Activated CD4-positive, alpha-beta T cell treated with anti-CD3 and anti-CD28 coated beads for 48 hours (primary cell): ENCODE data around the gene PLCB1.
"Not testable (repeated sequence)": the region's sequence is repeated elsewhere in the genome, so short reads cannot be mapped to it uniquely, and the experiment has no call there.

ENCODE experiments used
- DNase-seq: peaks from one replicate; pipeline ENCODE4 v3.0.0-alpha.2; 2020

PLCB1 gene

GRCh38 chr20:8635048-8635572, 503.0 kb downstream of the PLCB1 start:
- DNase-seq = no peak

DNA sequence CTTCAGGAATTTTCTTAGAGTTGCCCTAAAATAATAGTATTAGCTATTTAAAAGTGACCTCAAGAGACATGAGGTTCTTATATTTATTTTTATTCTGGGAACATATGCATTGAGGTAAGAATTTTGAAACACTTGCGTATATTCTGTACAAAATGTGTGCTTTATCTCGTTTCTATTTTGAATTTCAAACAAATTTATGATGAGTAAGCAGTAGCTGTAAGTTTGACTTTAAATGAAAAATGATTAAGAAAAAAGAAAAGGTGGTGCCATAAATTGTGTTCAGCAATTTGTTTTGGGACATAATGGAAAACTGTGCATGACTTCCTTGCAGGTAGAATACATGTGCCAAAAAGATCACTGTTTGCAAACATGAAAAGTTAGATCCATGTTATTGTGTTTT, 503.8 kb downstream of the PLCB1 start:
- no peak for DNase-seq

DNA sequence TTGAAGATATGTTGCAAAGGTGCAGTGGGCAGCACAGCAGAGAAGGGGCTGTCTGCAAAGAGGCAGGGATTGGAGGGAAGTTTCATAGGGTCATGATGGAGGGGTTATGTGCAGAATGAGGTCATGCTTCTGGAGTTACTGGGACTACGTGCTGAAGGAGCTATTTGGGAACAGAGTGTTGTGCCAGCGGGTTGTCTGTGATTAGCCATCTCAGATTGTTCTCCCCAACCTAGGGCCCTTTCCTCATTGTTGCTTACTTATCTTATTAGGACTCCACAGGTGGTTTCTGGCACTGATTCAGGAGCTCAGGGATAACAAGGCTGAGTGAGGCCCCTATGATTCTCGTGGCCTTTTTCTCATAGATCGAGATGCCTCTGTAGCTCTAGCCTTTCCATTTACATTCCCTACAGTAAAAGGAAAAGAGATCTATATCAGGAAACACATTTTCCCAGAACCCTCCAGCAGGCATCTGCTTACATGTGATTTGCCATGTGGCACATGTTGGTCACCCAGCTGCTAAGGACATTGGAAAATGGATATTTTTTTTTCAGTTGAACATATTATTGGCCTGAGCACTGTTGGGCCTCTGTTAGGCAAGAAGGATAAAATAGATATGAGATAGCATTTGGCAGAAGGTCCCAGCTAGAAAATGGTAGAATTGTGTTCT, 507.2 kb downstream of the PLCB1 start:
- no peak for DNase-seq

DNA sequence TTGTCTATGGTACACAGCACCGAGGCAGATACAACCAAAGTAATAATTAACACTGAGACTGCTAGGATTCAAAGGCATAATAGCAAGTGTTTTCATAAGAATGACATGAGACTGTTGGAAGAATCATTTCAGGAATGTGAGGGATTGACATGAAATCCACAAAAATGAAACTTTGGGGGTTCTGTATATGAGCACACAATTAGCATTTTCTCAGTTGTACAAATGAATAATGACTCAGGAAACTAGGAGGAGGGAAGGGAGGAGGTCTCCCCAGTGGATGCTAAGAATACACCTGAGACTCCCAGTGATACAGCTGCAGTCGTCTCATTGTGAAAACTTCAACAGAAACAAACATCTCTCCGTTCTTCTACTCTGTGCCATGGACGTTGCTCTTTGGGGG, 508.4 kb downstream of the PLCB1 start:
- DNase-seq = no peak

- no peak for DNase-seq
Observed at GRCh38 chr20:8642247-8642646, 510.2 kb downstream of the PLCB1 start.

DNA sequence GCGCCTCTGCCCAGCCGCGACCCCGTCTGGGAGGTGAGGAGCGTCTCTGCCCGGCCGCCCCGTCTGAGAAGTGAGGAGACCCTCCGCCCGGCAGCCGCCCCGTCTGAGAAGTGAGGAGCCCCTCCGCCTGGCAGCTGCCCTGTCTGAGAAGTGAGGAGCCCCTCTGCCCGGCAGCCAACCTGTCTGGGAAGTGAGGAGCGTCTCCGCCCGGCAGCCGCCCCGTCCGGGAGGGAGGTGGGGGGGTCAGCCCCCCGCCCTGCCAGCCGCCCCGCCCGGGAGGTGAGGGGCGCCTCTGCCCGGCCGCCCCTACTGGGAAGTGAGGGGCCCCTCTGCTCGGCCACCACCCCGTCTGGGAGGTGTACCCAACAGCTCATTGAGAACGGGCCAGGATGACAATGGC, 512.4 kb downstream of the PLCB1 start:
- not testable (repeated sequence) for DNase-seq

DNA sequence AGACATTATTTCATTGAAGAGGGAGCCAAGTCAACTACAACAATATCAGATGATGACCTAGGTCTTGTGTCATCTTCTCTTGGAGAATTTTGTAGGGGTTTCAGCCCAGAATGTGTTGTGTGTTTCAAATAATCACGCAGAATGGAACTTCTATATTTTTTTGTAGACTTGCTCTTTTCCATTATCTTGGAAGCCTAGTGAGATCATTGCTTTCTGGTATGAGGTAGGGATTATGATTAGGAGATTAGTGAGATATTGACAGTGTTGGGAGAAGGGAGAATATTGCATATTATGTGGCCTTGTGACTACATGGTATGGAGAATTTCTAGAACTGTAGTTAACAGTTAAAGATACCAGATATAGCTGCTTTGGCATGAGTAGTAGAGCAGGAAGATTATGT, 513.3 kb downstream of the PLCB1 start:
- DNase-seq = no peak

DNA sequence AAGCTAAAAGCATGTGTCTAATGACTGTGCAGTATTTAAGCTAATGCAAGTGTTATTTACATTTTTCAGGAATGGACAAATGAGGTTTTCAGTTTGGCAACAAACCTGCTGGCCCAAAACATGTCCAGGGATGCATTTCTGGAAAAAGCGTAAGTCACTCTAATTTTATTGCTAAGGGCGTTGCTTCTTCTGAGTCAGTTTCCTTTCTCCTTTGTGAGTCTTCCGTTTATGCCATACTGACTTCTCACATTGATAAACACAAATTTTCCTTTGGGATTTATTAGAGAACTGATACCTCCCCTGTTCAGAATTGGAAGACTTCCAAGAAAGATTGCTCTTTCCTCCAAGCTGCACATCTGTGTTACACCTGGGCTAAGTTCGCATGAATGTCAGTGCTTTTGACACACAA, 514.0 kb downstream of the PLCB1 start:
- no peak for DNase-seq

- DNase-seq = no peak
Observed at GRCh38 chr20:8646716-8647115, 514.6 kb downstream of the PLCB1 start.

DNA sequence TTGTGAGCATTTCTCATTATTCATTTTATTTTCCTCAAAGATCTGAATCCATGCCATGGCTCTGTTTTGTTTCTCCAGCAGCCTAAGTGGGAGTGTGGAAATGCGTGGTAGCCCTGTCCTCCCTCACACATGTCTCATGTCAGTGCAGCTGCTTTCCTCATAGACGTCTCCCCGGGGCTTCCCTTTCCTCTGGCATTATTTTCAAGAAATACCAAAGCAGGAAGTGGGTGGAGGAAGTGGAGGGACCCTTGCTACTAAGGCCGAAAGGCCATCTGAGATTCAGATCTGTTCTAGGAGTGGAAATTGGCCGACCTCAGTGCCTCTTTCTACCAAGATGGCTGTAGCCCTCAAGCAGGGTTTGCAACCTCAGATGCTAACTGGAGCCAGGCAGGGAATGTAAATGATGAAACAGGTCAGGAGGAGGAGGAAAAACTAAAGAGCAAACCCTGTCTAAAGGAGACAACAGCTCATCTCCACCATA, 515.9 kb downstream of the PLCB1 start:
- DNase-seq = no peak

- no peak for DNase-seq
Observed at GRCh38 chr20:8648466-8648865, 516.4 kb downstream of the PLCB1 start.

DNA sequence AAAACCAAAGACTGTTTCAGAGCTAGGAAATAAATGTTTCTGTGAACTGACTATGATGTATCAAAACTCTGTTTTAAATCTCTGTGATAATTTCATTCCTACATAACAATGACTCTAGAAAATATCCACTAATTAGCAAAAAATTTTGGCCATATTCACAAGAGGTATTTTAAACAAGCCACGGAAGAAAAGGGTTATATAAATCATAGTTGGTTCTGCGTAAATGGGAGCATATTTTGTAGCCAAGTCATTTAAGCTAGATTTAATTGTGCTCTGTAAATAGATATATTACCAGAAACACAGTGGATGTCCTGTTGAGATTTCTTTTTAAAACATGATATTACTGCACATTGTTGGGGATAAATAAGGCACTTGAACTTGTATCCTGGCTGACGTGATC, 520.3 kb downstream of the PLCB1 start:
- no peak for DNase-seq

GRCh38 chr20:8654486-8654885, 522.4 kb downstream of the PLCB1 start:
- DNase-seq = no peak

- DNase-seq = no peak
Observed at GRCh38 chr20:8656335-8656734, 524.3 kb downstream of the PLCB1 start.

- no peak for DNase-seq
Observed at GRCh38 chr20:8657664-8658063, 525.6 kb downstream of the PLCB1 start.

DNA sequence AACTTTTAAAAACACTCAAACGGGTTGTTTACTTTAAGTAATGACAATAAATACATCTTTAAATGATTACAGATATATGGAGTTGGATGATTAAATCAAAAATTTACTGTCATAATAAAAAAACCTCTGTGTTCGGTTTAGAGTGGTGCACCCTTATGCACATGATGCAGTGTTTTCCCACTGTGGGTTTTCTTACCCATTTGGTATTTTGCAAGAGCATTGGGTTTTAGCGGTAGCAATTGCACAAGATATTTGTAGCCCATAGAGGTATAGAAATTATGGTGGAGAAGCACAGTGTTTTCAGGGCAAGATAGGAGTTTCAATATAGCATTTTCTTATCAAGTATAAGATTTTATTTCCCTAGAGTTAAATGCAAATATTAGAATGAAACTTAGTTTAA, 526.0 kb downstream of the PLCB1 start:
- DNase-seq = no peak

- DNase-seq = no peak
Observed at GRCh38 chr20:8661229-8661952, 529.3 kb downstream of the PLCB1 start.

DNA sequence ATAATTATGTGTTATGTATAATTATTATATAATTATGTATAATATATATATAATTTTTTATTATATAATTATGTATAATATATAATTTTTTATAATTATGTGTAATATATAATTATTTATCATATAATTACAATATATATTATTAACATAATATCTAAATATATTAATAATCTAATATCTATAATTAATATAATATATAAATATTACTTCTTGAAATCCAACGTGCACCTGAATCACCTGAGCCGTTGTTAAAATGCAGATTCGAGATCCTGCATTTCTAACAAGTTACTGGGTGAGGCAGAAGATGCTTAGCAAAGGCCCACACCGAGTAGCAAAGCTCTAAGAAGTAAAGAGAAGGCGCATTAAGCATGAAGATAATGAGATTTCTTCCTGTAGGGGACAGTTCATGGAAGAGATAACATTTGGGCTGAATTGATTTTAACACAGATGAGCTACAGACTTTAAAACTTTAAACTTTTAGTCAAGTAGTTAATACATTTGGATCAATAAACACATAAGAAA, 530.4 kb downstream of the PLCB1 start:
- DNase-seq = no peak

- no peak for DNase-seq
Observed at GRCh38 chr20:8663424-8663823, 531.4 kb downstream of the PLCB1 start.

- DNase-seq = no peak
Observed at GRCh38 chr20:8664778-8665177, 532.7 kb downstream of the PLCB1 start.

DNA sequence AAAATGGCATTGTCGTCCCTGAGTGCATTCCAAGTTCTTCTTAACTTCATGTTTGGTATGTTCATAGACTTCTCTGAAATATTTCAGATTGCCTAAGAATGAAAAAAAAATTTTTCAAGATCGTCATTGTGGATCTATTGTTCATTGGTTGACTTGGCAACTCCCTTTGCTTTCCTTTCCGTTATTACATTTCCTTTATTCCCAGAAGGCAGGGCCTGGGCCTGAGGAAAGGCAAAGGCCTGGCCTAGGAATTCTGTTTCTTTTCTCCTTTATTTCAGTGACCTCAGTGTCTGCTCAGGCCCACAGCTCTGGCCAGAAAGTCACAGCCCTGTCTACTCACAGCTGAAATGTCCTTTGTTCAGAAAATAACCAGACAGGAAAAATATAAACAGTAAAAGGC, 535.2 kb downstream of the PLCB1 start:
- no peak for DNase-seq

GRCh38 chr20:8670207-8670892, 538.3 kb downstream of the PLCB1 start:
- DNase-seq = no peak

DNA sequence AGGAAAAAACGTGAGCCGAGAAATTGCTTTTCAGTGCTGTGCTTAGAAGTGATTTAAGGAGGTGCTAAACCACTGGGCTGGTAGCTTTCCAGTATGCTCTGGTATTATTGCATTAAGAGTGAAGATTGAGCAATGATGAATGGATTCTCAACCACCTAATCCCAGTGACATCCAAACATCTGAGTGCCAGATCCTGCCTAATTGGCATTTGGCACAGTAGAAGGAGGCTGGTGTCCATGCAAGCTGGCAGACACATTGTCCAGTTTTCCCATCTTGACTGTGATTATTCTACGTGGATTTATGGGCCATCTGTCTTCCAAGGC, 538.8 kb downstream of the PLCB1 start:
- DNase-seq = no peak
